HG03378 (cell line): ENCODE measurements around the gene SLC6A11.

Source experiments
- ATAC-seq: cut with Tn5 transposase; IDR thresholded peaks from one replicate; pipeline ENCODE4 v1.9.1; 2021; ENCODE audit warnings: mild to moderate bottlenecking, moderate library complexity; ENCODE audit not compliant: unreplicated experiment

The SLC6A11 gene

GRCh38 chr3:10837849-10838248 is 21.8 kb downstream of the SLC6A11 start:
- no peak for ATAC-seq

- no peak for ATAC-seq
Measured at GRCh38 chr3:10839167-10839566, 23.1 kb downstream of the SLC6A11 start.

DNA sequence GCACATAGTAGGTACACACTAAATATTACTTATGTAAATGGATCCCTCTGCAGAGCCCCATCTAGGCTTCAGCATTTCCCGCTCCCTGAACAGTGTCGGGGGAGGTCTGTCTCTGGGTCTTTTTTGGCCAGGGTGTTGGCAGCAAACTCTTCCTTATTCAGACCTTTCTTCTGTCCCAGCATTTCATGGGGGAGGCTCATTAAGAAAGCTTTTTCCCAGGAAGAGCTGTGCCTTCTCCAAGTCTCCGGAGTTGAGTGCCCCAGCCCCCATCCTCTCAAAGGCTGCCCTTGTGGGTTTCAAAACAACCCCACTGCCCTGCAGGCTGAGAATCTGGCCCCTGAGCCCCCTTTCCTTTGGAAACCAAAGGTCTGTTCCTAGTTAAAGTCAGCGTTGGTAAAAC is 25.1 kb downstream of the SLC6A11 start:
- ATAC-seq = no peak

- no peak for ATAC-seq
Measured at GRCh38 chr3:10843378-10843777, 27.4 kb downstream of the SLC6A11 start.

DNA sequence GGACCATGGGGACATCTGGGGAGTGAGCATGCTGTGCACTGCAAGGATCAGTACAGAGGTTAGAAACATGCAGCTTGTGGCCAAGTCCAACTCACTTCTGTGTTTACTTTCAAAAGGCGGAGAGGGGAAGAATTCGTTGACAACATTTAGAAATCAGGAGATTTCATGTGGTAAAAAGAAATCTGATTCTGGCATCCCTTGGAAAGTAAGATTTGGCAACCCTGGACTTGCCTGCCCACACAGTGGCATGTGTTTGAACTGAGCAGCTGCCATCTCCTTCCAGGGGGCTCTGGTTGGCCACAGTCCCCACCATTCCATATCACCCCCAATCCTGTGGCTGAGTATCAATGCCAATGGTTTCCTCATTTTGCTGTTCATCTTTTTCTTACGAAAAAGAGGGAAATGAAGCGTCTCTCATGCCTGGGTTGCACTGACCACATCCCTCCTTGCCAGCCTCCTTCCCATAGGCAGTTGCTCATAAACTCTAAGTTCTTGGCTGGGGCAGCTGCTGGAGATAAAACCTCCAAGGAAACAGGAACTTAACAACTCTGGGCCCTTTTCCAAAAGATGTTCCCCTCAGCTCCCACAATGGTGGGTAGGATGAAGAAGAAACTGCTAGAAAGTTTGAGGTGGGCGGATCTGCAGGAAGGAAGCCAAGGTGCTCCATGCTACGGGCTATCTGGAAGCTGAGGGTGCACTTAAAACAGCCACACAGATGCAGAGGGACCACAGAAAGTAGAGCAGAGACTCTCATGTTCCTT is 29.2 kb downstream of the SLC6A11 start:
- no peak for ATAC-seq

DNA sequence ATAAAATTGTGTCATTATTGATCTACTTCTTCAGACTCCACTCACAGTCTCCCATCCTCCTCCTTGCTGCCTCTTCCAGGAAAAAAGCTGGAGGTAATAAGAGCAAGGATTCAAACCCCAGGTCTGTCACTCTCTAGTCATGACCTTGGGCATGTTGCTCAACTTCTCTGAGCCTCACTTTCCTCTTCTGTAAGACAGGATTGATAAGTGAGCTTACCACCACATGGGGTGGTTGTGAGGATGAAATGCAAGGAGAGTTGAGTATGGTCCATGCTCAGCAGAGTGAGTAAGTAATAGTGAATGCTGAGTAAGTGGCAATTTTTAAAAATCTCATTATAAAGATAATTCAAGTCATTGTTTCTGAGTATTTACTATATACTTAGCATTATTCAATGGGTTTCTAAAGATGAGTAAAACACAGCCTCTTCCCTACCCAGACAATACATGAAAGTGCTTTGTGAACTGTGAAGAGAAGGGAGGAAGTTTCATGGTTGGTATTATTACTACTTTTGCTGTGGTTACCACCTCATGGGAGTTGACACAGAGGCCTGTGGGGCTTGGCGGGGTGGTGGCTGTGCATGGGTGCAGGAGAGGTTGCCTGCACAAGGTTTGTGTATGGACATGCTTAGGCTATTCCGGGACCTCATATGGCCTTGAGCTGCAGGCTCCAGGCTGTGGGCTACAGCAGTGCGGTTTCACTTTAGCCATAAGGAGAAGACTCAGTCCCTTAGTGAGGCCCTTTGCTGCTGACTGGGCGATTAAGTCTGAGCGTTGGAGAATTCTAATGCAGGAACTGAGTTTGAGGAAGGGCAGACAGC is 30.0 kb downstream of the SLC6A11 start:
- peak; percentile 76 for ATAC-seq

DNA sequence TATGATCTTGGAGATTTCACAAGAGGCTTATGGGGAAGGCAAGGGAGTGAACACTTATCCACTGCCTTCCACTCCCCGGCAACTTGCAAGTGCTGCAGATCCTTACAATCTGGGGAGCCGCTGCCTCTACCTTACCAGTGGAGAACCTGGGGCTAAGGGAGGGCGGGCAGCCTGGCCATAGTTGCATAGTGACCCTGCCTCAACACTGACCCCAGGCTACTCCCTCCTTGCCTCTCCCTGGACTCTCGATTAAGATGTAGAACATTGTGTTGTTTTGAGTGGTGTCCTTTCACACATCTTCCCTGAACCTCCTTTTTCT is 30.6 kb downstream of the SLC6A11 start:
- no peak for ATAC-seq

- no peak for ATAC-seq
Measured at GRCh38 chr3:10848261-10848660, 32.2 kb downstream of the SLC6A11 start.

DNA sequence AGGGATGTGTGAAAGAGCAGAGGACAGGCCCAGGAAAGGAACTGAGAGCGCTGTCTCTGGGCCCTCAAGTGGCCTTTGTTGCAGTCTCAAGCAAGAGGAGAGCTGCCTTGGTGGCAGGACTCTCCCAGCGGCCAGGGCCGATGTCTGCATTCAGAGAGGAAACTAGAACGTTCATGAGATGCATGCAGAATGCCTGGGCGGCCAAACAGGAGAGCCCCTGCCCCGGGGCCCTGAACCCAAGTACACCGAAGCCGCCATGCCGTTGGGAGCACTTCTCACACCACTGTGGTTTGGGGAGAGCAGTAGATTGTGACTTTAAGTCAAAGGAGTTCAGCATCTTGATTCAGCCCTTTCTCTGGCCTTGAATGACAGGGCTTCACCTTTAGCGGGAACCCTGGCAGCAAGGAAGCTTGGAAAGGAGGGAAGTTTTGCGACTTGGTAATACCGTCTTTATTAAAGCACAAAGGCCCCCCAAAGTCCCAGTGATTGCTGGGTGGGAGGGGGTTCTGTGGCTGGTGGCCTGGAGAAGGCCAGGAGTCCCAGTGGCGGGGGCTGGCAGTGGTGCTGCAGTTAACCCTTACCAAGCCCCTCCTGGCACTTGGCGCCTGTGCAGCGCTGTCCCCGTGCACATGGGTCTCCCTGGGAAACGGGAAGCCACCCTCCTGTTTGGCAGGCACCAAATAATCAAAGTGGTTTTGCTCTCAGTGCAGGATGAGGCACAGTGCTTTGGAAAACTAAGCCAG is 36.2 kb downstream of the SLC6A11 start:
- ATAC-seq = no peak

DNA sequence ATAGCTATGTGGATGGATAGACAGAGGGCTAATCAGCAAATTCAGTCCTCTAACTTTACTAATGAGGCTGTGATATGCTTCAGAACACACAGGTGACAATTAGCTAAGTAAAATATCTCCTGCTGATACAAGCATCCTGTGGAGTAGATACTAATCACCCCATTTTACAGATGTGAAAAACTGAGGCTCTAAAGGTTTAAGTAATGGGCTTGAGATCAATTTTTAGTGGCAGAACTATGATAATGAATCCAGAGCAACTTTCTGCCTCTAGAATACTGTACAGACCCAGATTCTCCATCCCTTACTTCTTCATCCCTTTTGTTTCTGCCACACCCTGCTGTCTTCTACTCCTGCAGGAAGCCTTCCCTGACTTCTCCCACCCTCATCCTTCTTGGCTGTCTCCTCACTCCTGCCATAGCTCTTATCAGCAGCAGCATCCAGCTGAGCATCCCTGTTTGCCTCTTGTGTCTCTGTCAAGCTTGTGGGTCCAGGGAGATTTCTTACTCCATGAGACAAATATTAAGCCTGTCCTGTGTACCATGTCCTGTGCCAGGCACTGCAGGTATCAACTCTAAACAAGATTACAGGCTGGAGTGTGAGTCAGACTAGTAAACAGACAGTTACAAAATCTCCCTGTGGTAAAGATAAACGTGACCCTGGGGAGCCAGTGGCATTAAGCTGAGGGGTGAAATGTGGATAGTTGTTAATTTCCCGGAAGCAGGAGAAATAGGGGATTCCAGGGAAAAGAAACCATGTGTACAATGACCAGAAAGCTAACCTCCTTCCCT is 39.2 kb downstream of the SLC6A11 start:
- ATAC-seq = no peak

DNA sequence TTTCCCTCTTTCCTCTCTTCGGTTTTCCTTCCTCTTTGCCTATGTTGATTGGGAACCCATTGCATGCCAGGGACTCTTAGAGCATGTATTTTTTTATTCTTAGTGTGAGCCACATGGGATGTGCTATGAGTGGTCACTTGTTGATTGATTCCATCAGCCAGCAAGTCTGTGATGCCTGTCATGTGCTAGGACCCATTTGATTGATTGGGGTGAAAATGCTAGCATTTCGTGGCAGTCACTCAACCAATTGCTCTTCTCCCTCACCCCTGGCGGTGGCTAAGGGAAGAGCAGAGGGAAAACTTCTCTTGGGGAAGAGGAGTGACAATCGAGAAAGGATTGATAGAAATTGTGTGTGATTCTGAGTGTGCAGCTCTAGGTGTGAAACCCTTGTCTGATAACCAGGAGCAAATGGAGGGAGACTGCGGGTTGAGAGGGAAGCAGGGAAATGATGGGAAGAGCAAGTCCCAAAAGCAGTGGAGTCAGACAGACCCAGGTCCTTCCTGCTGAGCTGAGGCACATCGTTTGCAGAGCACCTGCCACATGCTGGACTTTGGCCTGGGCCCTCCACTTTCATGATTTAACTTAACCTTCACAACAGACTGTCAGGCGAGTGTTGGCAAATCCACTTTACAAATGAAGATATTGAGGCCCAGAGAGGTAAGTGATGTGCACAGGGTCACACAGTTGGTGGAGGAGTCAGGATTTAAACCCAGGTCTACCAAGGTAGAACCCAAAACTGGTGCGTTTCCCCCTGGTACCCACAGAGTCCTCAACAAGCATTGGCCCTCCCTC is 40.0 kb downstream of the SLC6A11 start:
- ATAC-seq = no peak

- ATAC-seq = no peak
Measured at GRCh38 chr3:10857235-10857634, 41.2 kb downstream of the SLC6A11 start.

DNA sequence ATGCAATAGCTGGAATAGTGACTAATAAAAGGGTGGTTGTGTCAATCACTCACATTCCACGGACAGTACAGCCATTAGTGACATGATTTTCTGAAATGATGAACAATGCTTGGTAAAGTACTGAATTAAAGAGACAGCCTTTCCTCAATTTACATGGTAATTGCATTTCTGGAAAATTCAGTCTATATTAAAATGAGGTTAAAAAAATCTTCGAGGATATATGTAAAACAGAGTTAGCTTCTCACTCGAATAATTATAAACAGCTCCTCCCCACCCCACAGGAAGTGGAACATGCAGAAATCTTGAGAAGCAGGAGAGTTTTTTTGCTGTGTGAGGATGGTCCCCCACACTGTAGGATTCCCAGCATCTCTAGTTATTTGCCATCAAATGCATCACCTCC is 42.1 kb downstream of the SLC6A11 start:
- no peak for ATAC-seq

GRCh38 chr3:10867384-10867783 is 51.4 kb downstream of the SLC6A11 start:
- no peak for ATAC-seq

DNA sequence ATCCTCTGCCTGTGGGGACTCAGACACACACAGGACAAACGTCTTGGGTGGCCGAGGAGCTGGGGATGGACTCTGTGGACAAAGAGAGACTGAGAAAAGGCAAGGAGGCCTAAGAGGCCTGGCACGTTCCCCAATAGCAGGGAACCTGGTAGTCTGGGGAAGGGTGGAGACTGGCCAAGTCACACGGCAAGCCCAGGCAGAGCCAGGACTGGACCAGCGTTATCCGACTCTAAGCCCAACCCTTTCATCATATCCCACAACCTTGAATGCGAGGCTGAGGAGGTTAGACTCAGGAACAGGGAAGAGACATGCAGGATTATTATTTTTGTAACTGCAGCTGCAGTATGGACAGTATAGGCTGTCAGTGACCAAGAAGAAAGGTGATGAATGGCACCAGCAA is 53.4 kb downstream of the SLC6A11 start:
- no peak for ATAC-seq

GRCh38 chr3:10870296-10870695 is 54.3 kb downstream of the SLC6A11 start:
- ATAC-seq = no peak

DNA sequence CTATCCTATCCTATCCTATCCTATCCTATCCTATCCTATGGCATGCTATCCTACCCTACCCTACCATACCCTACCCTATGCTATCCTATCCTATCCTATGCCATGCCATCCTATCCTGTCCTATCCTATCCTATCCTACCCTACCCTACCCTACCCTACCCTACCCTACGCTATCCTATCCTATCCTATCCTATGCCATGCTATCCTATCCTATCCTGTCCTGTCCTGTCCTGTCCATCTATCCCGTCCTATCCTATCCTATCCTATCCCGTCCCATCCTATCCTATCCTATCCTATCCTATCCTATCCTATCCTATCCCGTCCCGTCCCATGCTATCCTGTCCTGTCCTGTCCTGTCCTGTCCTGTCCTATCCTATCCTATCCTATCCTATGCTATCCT is 57.4 kb downstream of the SLC6A11 start:
- ATAC-seq = no peak

GRCh38 chr3:10875914-10876313 is 59.9 kb downstream of the SLC6A11 start:
- no peak for ATAC-seq

GRCh38 chr3:10876661-10877060 is 60.6 kb downstream of the SLC6A11 start:
- ATAC-seq = no peak

DNA sequence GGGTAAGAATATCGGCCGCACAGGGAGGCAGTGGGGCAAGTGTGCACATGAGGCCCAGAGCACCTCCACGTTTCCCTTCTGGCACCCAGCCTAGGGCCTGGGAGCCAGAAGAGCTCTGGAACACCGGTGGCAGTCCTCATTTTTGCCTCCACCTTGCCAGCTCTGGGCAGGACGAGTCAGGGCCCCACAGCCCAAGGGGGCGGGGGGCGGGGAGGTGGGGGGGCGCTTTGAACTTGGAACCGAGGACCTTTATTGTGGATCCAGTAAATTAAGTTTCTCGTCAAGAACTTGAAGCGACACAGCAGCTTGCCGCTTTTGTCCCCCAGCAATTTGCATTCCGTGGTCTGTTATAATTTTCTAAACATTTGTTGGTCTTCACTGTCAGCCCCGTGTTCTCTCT is 66.8 kb downstream of the SLC6A11 start:
- ATAC-seq = no peak
